ENCODE results near the gene CFAP61.
A peak's percentile ranks its signal among the peaks of the same experiment; 100 is the strongest.
"Not testable (repeated sequence)": the region's sequence is repeated elsewhere in the genome, so short reads cannot be mapped to it uniquely, and the experiment has no call there.

The CFAP61 gene

DNA sequence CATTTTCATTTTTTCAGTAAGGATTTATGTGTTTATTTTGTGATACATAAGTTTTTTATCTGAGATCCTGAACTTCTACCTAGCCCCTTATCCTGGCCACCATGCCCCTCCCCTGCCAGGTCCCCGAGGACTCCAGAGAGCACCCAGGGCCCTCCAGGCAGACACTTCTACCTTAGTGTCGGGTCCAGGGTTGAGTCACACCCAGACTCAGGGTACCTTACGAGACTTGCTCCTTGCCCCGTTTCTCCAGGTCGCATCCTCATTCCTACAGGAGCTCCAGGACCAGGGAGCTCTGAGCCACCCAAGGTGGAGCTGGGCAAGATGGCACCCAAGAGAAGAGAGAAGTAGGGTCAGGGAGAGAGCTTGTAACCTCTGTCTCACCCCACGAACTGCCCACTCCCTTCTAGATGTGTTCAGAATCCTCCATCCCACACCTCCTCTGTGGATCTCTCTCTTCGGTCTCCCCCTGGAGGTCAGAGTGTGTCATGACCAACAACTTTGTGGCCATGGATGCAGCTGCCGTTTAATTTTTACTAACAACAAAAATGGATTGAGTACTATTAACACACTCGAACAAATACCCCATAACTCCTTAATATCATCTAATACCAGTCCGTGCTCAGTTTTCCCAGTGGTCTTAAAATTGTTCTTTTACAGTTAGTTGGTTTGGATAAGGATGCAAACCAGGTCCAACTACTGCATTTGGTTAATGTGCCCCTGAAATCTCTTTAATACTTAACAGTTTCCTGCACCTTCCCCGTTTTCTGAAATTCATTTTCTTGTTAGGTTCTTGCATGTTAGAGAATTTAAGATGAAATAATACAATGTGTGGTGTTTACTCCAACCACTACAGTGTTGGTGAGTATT is 185.0 kb downstream of the CFAP61 start:
- no peak for DNase-seq

DNA sequence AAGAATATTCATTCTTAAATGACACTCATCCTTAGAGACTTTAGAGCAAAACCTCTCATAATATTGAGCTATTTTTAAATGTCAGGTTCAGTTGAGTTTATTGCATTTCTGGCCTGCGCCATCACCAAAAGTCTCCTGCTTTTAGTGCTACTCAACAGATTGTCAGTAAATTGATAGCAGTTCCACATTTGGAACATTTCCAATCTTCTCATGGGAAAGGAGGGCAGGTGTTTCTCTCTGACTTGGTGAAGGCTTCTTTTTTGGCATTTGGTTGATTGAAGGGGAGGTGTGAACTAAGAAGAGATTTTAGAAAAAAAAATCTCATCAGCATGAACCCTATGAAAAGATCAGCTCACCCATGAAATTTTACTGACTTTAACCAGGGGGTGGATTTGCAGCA is 189.6 kb downstream of the CFAP61 start:
- DNase-seq, result peak; percentile 88

- DNase-seq, result not testable (repeated sequence)
These were observed 192.1 kb downstream of the CFAP61 start for GRCh38 chr20:20244384-20244783.

DNA sequence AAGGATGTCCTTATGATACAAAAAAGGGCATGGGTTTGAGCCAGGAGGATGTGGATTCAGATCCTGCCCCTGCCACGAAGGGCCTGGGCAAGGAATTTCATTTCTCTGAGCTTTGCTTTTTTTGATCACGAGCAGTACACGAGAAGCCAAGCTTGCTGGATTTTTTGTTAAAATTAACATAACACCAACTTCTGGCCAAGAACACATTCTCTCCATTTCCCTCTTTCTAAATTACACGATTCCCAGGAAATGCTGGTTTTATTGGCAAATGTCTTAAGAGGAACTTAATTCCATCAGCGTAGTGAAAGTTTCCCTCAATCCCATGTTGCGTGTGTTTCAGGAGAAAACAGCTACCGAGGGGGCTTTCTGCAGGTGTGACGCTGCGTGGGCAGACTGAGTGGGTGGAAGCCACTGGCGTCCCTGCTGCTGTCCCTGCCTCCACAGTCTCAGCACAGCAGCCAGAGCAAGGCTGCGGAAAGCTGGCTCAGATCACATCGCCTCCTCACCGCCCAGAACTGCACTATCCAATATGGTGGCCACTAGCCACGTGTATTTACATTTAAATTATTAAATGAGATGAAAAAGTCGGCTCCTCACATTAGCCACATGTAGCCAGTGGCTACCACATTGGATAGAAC is 194.8 kb downstream of the CFAP61 start:
- DNase-seq, result no peak

DNA sequence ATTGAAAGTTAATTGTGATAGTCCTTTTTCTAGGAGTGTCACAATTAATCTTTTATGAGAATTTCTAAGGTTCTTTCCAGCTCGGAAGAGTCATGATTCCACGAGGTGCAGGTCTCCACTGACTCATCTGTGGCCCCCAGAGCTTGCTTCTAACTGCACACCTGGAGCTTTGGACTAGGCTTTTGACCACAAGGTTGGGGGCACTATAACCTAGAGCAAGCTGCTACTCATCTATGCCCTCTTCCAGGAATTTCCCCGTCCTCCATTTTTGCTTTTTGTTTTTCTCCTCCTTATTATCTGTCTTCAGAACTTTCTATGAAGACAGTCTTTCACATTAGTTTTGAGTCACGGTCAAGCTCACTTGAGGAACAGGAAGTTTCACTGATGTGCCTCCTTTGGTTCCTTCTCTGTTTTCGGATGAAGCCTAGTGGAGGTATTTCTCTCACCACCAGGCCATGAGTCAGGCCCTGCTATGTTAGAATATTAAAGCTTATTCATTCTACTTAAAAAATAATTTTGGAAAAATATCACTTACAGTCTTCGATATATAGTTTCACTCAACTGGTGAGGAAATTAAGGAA is 196.4 kb downstream of the CFAP61 start:
- no peak for DNase-seq

GRCh38 chr20:20251317-20251716 is 199.0 kb downstream of the CFAP61 start:
- DNase-seq, result no peak

GRCh38 chr20:20251836-20252235 is 199.5 kb downstream of the CFAP61 start:
- no peak for DNase-seq

GRCh38 chr20:20253039-20253743 is 200.9 kb downstream of the CFAP61 start:
- DNase-seq, result no peak

- no peak for DNase-seq
These were observed 201.5 kb downstream of the CFAP61 start for GRCh38 chr20:20253744-20254330.

DNA sequence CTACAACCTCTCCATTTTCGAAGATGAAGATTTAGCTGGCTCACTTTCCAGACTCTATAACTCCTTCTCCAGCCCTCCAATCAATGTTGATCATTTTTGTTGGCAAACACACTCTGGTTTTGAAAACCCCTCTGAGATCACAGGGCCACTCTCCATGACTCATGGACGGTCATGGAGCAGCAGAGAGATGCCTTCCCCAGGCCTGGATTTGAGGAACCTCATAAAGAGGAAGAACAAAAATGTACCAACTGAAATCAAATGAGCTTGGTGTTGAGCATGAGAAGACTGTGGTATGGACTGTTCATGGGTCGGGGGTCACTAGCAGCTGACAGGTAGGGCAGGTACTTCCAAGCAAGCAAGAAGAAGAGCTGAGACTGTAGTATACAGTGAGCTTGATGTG is 202.8 kb downstream of the CFAP61 start:
- DNase-seq, result no peak

- DNase-seq, result no peak
These were observed 207.2 kb downstream of the CFAP61 start for GRCh38 chr20:20259533-20259932.

DNA sequence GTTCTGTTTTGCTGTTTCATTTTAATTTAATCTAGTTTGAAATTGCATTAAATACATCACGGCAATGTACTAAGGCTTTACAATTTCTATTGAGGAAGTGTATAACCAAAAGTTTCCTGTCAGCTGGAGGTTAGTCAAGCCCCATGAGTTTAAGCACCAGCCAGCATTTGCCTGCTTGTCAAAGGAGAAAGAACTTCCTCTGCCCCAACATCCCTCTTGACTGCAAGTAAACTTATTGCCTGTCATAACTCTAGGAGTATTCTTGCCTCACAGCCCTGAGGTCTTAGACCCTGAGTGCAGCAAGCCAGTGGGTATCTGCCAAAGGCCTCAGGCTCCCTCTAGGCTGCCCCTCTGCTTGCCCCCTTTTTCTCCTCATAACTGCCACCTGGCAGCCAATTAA is 208.8 kb downstream of the CFAP61 start:
- no peak for DNase-seq

DNA sequence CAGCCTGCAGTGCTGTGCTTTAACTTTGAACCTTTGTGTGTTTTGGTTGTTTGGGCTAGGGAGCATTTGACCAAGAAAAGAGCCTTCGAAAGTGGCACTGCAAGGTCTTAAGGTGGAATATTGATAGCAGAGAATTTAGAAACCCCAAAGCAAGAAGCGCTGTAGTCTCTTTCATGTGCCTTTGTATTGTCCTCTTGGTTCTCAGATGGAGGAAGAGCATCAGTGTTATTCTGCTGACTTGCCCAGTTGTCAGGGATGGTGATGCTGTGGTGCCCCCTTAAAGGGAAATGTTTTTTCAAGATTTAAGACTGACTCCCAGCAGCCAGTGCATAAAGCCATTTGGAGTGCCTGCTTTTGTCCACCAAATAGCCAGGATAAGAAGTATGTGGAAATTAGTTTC is 212.9 kb downstream of the CFAP61 start:
- no peak for DNase-seq

DNA sequence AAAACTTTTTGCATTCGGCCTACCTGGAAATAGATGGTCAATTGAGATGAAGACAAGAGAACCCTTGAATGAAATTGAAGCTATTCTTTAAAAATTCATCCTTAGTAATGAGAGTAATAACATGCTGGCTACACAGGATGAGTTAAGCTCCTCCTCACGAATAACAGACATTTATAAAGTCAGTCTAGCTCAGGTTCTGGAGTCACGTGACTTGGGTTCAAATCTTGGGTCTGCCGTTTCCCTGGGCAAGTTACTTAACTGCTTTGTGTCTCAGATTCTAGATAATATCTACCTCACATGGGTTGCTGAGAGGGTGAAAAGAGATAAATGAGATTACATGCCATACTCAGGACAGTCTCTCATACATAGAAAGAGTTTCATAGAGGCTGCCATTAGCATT is 214.2 kb downstream of the CFAP61 start:
- DNase-seq, result no peak

DNA sequence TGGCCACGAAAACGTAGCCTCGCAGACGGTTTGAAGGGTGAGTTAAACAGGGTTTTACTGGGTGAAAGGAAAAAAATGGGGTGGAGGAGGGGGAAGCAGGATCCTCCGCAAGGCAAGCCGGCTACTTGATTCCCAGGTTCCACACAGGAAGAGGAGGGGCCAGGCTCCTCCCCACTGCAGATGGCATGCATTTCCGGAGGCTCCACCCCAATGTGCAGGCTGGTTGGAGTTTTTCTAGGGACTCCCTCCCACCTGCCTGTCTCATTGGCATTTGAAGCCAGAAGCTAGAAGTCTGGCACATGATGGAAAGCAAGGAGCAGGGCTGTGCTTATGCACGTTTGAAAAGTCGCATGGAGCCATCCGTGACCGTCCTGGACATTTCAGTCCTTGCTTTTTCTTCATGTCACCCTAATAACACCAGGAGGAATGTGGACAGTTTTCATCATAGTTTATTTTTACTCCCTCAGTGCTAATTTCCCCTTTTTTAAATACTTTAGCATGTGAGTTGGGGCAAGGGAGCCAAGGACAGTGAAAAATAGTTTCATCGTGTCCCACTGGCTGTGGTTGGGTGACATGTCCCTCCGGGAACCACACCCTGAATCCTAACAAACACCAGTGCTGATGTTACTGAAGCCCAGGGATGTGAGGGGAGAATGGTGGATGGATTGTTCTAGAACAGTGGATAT is 215.5 kb downstream of the CFAP61 start:
- DNase-seq, result no peak

- no peak for DNase-seq
These were observed 218.9 kb downstream of the CFAP61 start for GRCh38 chr20:20271271-20271670.

- DNase-seq, result no peak
These were observed 220.4 kb downstream of the CFAP61 start for GRCh38 chr20:20272686-20273085.

DNA sequence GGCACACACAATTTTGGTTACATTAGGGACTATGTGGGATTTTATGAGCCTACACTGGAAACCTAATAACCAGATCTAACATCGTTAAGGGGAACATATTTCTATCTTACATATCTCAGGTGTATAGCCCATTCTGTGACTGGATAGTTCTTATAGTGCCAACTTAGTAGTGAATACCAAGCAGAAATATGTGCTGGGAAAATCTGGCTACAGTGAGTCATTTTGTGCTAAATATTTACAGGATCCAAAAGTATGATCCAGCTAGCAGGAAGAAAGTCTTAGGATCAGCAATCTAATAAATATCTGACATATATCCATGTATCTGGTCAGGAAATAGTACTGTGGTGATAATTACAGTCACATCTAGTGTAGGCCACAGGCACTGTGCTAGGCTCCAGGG is 221.0 kb downstream of the CFAP61 start:
- DNase-seq, result no peak

GRCh38 chr20:20274821-20275220 is 222.5 kb downstream of the CFAP61 start:
- DNase-seq, result no peak

GRCh38 chr20:20275636-20276035 is 223.3 kb downstream of the CFAP61 start:
- no peak for DNase-seq

DNA sequence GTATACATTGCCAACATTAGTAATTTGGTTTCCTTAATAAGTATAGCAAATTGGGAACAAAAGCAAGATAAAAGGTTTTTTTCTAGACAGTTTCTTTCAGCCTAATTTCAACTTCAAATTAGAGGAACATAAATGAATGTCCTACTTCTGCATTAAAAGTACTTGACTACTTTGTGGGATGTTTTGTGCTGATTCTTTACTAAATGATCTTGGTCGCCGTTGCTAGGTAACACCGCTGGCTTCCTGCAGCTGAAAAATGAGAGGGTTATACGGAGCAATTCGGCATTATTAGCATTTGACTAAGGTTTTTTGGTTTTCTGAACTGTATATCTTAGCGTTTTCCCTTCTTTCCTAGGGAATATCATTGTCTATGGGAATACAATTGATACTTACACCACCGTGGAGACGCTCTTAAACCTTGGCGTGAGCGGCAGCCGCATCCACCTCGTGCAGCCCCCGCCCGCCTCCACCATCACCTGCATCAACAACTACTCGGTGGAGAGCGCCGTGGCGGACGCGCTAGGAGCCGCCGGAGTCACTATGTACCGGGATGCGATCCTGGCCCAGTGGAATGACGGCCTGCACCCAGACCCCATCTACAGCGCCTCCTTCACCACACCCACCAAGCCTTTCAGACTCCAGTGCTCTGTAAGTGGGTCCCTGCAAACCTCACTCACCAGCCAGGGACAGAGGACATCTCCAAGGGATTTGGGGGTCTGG is 224.6 kb downstream of the CFAP61 start:
- no peak for DNase-seq

DNA sequence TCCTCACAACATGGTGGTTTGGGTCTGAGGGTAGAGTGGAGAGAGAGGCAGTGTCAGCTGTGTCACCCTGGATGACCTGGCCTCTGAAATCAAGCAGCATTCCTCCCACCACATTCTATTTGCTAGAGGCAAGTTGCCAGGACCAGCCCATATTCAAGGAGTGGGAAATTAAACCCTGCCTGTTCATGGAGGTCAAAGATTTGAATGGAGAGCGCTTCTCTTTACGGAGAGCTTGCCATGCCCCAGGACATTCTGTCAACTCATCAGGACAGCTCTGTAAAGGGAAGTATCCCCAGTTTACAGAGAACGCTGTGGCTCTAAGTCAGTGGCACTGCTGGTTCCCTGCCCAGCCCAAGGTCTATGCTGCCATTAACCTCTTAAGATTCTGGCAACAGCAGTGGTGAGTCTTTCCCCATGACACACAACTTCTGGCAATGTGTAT is 225.6 kb downstream of the CFAP61 start:
- DNase-seq, result no peak
